ENCODE measurements around the gene CDHR1.

DNA sequence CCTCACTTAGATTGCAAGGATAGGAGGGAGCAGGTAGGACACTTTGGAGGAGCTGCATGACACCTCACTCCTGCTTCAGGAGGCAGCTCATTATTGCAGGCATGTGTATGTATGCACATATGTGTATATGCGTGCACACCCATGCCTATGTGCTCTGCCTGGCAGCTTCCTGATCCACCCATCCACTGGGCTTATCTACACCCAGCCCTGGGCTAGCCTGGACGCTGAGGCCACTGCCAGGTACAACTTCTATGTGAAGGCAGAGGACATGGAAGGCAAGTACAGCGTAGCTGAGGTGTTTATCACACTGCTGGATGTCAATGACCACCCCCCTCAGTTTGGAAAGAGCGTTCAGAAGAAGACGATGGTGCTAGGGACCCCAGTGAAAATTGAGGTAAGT is 17.7 kb downstream of the CDHR1 start:
- TF ChIP-seq, protein P1, sequence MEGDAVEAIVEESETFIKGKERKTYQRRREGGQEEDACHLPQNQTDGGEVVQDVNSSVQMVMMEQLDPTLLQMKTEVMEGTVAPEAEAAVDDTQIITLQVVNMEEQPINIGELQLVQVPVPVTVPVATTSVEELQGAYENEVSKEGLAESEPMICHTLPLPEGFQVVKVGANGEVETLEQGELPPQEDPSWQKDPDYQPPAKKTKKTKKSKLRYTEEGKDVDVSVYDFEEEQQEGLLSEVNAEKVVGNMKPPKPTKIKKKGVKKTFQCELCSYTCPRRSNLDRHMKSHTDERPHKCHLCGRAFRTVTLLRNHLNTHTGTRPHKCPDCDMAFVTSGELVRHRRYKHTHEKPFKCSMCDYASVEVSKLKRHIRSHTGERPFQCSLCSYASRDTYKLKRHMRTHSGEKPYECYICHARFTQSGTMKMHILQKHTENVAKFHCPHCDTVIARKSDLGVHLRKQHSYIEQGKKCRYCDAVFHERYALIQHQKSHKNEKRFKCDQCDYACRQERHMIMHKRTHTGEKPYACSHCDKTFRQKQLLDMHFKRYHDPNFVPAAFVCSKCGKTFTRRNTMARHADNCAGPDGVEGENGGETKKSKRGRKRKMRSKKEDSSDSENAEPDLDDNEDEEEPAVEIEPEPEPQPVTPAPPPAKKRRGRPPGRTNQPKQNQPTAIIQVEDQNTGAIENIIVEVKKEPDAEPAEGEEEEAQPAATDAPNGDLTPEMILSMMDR (IDR thresholded peaks at IDR 0.05), result no peak
- TF ChIP-seq POLR2A (IDR thresholded peaks at IDR 0.05), result no peak
